GM21737 (cell line): ENCODE measurements around the gene PRIMA1.

Experiments used
- ATAC-seq: cut with Tn5 transposase; IDR thresholded peaks from one replicate; pipeline ENCODE4 v1.9.1; 2021; ENCODE audit warnings: mild to moderate bottlenecking, moderate library complexity; ENCODE audit not compliant: unreplicated experiment

The PRIMA1 gene

GRCh38 chr14:93734086-93734822 is 54.0 kb downstream of the PRIMA1 start:
- no peak for ATAC-seq

GRCh38 chr14:93733631-93734030 is 54.7 kb downstream of the PRIMA1 start:
- ATAC-seq = no peak

DNA sequence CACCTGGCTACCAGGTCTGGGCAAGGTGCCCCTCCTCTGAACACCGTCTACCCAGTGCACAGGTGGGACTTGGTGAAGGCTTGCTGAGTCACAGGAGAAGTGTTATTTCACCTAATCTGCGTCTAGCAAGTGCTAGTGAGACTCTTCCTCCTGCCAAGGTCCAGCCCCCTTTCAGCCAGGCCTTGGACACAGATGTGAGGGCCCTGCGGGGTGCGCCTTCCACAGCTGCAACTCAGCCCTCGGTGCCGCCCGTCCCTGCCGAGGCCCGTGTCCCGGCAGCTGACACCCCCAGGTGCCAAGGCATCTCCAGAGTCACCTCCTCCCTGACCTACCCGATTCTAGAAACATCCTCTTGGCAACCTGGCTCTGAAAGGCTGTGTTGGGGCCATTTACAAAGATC is 55.1 kb downstream of the PRIMA1 start:
- no peak for ATAC-seq

- no peak for ATAC-seq
These were observed 55.8 kb downstream of the PRIMA1 start for GRCh38 chr14:93732524-93732923.

DNA sequence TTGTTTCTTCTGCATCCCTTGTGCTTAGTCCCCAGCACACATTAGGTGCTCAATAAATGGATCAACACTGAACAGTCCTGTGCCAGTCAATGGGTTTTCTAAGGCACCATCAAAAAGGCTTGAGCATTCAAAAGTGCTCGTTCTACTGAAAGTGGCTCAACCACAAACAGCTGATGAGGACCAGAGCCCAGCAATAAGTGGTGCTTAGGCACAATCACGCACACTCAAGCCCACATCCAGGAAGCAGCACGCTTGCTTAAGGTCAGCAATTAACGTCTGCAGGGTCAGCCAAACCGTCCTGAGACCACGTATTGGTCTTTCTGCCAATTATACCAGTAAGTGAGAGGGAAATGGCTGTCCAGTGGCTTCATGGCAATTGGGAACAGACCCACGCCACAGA is 56.5 kb downstream of the PRIMA1 start:
- ATAC-seq = no peak

GRCh38 chr14:93729993-93730392 is 58.3 kb downstream of the PRIMA1 start:
- no peak for ATAC-seq

DNA sequence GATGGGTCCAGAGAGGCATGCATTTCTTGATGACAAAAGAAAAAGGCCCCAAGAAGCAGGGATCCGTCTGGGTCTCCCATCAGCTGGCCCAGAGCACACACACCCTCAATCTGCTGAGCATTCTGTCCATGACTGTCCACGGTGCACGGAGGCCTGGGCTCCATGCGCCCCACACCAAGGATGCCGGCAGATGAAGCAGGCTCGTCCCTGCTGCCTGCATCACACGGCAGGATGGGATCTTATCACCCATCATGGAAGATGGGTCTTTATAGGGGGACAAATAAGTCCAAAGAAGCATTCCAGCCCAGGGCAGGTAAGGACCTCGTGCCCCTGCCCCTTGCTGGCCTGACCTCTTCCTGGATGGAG is 59.7 kb downstream of the PRIMA1 start:
- no peak for ATAC-seq

DNA sequence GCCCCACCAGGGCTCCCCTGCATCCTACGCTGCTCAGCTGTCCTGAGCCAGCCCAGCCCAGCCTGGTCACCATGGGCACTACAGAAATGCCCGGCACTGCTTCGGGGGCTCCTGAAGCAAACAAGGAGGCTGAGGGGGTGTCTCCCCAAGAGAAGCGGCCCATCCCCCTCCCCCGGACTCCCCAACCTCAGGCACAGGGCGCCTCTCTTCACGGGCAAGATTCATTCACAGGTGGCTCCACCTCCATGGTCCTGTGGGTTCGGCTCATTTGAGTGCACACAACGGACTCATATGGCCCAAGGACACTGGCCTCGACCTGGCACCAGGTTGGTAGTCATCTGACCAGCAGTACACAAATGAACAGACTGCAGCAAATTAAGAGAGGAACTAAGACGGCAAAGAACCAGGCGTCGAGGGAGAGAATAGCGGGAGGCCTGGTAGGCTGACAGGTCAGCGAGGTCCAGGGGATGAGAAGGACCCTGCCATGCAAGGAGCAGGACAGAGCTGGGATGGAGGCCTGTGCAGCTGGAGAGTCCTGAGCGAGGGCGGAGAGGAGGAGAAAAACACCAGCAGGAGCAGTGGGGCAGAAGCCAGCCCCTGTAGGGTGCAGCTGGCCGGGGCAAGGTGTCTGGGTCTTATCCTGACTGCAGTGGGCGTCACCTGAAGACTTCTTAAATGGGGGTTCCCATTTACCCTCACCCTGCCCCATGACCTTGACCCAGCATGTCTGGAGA is 60.2 kb downstream of the PRIMA1 start:
- no peak for ATAC-seq

- ATAC-seq = no peak
These were observed 61.1 kb downstream of the PRIMA1 start for GRCh38 chr14:93727039-93727740.

DNA sequence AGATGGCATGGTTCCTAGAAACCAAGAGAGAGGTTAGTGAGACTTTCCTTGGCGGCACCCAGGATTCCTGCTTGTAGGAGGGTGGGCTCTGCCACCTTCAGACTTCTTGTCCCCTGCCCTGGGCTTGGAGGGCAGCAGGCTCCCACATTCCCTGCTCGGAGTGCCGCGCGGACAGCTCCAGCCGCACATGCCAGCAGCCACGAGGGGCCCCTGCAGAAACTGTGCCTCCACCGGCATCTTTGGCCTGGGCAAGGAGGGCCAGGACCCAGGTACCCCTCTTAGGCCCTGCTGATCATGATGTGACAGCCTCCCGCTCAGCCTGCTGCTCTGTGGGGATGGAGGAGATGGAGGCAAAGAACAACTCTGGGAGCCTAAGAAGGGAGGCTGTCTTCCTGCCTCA is 62.3 kb downstream of the PRIMA1 start:
- no peak for ATAC-seq

GRCh38 chr14:93725002-93725582 is 63.2 kb downstream of the PRIMA1 start:
- ATAC-seq = no peak

DNA sequence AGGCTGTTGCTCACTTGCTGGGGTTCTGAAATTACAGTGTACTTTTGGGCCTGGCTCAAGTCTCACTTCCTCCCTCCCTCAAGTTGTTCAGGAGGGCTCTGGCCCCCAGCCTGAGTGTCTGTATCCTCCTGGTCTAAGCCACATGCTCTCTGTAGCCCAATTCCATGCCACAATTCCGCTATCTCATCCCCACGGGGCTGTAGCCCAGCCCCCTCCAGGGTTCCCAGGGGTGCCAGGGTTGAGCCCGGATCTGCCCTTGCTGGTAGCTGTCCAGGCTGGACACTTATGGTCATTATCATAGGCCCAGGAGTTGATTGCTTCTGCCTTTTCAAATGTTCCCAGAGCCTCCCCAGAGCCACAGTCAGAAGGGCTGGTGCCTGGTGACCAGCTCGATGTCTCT is 65.3 kb downstream of the PRIMA1 start:
- no peak for ATAC-seq

DNA sequence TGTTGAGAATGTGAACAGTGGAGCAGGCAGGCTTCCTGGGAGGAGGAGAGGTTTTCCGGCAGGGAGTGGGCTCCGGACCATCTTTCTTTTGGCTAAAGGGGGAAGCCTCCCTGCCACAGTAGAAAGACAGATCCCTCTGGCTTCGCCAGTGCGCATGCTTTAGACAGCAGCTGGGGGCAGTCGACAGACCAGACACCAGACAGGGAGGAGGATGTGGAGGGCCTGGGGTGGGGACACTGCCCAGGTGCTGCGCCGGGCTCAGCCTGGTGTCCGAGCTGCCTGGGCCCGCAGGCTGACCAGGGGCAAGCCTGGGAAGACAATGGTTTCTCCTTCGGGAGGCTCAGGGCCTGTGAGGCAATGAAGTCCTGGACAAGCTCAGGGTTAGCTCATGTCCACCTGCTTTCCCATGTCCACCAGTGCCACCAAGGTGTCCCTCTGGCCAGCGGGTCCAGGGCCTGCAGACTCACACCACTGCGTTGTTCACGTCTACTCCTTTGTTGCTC is 67.3 kb downstream of the PRIMA1 start:
- ATAC-seq = no peak

DNA sequence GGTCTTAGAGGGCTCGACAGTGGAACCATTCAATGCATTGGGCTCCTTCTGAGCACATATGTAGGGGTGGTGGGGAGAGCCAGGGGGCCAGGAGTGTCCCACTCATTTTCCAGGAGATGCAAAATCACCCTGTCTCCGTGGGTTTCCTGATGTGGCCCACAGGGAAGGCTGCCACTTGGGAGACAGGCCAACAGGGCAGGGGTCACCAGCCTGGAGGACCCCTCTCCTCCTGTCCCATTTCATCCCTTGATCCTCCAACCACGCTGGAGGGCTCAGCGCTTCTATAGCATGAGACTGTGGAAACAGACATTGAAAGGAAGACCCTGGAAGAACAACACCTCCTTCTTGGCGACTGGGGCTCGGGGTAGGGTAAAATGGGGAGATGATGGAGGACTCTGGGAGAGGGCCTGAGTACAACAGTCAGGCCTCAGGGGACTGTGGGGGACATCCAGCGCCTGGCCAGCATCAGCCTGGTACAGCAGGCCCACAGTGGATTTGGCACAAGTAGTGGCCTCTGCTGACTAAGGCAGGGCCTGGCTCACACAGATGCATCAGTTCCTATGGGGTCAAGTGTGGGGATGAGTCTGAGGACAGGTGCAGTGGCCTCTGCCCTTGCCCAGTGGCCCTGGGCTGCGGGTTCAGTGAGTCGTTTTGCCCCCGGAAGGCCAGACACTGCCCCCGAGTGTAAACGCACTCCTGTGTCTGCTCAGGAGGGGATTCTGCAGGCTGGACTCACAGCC is 68.0 kb downstream of the PRIMA1 start:
- ATAC-seq = no peak

GRCh38 chr14:93719256-93719655 is 69.0 kb downstream of the PRIMA1 start:
- ATAC-seq = no peak

GRCh38 chr14:93717668-93718320 is 70.5 kb downstream of the PRIMA1 start:
- no peak for ATAC-seq

GRCh38 chr14:93716746-93717667 is 71.3 kb downstream of the PRIMA1 start:
- no peak for ATAC-seq

DNA sequence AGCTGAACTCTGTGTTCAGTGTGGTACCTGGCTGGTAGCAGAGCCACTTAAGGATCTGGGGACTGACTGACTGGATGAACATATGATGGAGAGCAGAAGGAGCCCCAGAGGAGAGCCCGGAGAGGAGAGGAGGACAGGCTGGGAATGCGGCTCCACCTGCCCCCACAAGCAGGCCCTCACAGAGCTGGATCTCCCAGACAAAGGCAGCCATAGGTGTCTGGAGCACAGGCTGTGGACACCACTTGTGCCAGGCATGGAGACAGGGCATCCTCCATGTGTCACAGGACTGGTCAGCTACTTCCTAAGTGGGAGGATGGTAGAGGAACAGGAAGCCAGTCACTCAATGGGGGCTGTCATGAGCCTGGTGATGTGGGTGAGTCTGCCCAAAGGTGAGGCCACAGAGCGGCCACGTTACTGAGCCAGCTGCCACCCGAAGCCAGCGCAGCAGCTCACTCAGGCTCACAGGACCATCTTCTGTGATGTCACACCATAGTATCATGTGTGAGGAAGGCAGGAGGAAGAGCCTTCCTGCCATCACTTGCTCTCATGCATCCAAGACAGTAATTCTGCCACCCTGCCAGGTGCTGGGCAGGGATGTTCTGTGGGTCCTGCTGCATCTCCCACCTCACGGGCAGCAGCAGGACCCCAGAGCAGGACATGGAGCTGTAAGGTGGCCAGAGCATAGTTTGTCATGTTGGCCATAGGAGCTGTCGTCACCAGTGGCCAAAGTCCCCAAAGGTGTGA is 72.1 kb downstream of the PRIMA1 start:
- no peak for ATAC-seq
